DMS79 (cell line): Measurements from ENCODE around the gene ADARB2.

ENCODE experiments used
- DNase-seq: peaks from one replicate; lab custom pipeline; 2025; lab: John Stamatoyannopoulos, UW

ADARB2 gene

DNA sequence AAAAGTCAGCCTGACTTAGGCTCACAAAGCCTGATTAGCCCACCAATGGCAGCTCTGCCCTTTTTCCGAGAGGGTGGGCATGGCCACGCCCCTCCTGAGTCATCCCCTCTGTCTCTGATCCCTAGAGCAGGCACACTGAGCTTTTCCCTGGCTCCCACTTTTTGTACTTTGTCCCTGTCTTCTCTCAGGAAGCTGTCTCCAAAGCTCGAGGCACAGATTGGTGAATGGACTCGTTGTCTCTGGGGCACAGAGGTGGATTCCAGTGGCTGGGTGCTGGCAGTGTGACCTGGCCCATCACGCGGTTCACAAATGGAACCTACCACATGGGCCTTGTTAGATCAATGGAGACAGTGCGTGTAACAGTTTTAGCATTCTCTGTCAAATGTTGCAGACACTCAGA lies 367.7 kb downstream of the ADARB2 start:
- no peak for DNase-seq

DNA sequence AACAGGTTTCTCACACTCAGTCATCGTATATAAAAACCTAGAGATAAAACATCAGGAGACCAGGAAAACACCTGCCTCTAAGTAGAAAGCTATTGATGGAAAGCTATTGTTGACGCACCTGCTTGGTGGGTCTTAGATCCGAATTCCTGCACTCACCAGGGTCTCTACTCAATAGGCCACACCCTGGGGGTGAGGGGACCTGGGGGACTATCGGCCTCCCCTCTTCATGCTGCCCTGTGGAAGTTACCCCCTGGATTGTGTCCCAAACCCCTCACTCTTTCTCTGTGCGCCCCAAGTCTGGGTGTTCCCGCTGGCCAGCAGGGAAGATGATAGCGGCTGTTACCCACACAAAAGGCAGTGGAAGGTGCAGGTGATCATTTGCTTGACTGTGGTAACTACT lies 368.1 kb downstream of the ADARB2 start:
- no peak for DNase-seq

- no peak for DNase-seq
These were observed 368.5 kb downstream of the ADARB2 start for GRCh38 chr10:1368842-1369171.

- DNase-seq, result no peak
These were observed 369.1 kb downstream of the ADARB2 start for GRCh38 chr10:1367938-1368841.

DNA sequence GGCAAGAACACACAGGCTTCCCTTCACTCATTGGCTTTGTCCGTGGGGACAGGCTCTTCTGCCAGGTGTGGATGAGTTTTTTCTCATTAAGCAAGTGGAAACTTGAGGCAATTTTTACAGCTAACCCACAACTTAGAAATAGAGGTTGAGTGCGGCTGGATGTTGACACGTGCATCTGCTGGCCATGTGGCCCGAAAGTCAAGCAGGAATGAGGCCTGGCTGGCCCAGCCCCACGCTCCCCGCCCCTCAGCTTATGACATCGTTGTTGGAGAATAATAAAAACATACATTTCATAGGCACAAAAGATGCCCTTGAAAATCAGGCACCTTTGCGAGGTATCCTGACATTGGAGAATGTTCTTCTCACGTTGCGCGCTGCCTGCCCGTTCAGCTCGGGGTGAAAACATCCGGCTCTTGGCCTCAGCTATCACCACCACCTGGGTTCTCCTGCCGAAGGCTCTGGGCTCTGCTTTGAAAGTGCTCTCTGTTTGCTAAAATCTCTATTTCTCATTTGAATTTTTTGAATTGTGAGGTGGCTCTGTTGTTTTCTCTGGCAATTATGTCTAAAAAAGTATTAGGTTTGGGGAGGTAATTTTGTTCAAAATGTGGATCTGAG lies 370.4 kb downstream of the ADARB2 start:
- no peak for DNase-seq

- no peak for DNase-seq
These were observed 371.0 kb downstream of the ADARB2 start for GRCh38 chr10:1366322-1366691.

DNA sequence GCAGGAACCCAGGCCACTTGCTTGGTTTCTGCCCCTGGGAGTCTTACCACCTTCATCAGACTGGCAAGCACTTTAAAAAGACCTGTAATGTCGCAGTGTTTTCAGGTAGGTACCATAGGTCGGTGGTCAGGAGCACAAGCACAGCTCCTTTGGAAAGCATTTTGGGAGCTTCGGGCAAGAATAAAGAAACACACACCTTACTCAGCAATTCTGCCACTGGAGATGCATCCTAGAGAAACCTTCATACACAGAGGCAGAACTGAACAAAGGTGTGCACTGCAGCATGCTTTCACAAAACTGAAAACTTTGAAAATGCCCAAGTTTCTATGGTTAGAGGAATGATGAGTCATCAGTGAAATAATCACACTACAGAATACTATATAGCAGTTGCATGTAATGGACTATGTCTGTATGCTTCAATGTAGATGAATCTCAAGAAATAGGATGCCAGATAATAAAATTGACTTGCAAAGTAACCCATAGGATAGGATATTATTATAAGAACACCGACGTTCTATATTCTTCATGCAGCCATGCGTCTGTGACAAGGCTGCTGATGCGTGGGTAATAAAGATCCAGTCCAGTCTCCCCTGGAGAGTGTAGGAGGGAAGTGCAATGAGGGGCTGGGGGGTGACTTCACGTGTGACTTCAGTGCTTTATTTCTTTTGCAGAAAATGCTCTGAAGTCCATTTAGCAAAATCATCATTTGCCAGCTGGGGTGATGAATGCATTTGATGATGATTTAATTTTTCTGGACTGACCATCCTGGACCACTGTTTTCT lies 371.6 kb downstream of the ADARB2 start:
- DNase-seq, result no peak

DNA sequence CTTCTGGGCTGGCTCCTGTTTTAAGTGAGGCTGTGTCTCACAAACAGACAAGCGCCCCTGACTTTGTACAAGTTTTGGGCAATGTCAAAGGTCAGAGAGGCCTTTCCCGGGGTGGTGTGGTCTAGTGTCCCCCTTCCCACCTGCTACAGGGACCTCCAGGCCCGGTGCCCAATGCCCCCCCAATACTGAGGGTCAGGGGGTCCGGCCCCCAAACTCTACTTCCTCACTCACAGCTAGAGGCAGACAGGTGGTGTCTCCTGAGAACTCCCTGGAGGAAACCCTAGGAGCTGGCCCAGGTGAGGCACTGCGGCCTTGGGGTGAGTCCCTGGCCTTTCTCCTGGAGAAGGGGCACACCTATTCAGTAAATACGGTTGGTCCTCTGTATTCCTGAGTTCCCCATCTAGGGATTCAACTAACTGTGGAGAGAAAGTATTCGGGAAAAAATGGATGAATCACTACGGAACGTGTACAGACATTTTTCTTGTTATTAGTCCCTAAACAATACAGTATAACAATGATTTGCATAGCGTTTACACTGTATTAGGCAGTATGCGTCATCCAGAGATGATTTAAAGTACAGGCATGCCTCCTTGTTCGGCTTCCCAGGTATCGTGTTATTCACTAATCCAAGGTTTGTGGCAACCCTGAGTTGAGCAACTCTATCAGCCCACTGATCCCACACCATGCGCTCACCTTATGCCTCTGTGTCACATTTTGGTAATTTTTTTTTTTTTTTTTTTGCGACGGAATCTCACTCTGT lies 373.0 kb downstream of the ADARB2 start:
- DNase-seq, result no peak

- DNase-seq, result no peak
These were observed 373.7 kb downstream of the ADARB2 start for GRCh38 chr10:1363446-1364121.

DNA sequence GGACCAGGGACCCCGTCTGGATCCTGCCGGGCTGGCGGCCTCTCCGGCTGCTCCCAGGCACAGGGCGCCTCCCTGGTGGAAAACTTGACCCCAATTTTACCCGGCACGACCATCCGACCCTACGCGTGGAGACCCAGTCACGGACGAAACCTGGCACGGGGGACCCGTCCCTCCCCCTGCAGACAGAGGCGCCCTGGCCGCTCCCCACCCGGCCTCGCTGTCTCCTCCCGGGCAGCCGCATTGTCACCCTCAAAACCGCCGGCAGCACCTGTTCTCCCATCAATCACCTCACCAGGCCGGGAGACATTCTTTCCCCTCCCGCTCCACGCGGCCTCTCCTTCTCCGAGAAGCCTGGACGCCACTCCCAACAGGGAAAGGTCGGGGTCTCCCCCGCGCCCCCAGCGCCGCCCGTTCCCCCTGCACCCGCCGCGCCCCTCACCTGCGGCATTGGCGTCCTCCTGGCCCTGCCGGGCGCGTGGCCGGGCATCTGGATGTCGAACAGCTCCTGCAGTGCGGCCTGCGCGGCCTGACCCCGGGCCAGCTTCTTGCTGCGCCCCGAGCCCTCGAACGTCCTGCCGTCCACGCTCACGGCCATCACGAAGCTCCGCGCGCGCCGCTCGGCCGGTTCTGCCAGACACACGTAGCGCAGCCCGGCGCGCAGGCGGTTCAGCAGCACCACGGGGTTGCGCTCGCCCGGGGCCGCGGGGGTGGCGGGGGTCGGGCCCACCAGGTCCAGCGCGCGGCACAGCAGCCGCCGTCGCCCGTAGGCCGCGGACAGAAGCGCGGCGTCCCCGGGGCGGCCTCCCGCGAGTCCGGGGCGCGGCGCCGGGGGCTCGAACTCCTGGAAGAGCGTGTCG lies 374.5 kb downstream of the ADARB2 start:
- DNase-seq, result no peak

DNA sequence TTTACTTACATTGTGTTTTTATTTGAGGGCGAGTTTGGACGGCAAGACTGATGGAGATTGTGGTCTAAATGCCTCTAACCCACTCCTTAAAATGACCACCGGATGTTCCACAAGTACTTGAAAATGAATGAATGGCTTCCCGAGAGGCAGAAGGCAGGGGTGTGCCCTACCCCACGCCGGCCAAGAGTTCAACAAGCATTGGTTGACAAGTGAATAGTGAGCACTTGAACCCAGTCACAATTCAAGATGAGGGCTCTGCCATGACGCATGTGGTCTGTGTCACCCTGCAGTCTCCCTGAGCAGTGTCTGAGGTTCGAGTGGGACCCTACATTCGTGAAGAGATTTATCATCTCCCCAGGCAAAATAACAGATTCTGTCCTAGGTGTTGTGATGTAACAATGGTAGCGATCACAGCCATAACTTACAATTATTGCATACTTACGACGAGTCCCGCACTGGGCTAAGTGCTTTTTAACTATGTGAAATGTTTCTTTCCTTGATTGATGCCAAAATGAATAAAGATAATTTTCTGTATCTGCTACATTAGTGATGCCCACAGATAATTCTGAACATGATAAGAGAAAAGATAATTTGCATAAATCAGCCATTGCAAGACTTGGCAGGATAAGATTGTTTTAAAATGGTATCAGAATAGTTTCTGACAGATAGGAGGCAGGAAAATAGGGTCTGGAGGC lies 375.8 kb downstream of the ADARB2 start:
- no peak for DNase-seq

DNA sequence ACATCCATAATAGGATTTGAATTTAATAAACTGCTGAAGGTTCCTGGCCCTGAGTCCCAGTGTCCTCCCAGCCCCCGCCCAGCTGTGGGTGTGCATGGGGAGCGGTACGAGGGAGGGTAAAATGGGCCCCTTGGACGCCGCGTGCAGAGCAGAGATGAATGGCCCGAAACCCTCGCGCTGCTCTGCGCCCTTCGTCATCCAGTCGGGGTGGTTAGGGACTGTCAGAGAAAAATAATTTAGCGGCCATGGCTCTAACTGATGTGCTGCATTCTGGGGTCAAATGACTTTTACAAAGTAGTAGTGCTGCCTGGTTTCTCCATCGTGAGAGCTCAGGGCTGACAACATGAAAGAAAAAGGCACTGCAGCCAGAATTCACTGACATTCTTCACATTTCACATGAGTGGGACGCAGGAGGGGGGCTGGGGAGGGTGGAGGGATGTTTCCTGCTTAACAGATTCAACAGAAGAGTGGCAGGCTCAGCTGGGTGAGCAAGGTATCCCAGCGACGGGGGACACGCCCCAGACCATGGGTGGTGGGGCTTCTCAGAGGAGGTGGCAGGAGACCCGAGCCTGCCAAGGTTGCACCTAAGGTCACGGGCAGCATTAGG lies 376.7 kb downstream of the ADARB2 start:
- no peak for DNase-seq

GRCh38 chr10:1360011-1360557 lies 377.2 kb downstream of the ADARB2 start:
- no peak for DNase-seq

DNA sequence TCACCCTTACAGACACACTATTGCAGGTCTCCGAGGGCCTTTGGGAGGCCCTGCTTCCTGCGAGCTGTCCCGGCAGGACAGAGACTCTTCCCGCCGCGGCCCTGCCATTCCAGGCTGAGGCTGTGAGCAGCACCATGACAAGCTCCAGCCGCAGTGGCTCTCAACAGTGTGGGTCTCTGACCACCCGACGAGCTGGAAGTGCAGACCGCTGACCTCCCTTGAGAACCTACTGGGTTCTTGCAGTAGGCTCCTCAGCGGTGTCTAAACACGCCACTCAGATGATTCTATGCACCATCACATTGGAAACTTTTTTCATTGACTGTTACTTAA lies 377.7 kb downstream of the ADARB2 start:
- no peak for DNase-seq

GRCh38 chr10:1358860-1359625 lies 378.3 kb downstream of the ADARB2 start:
- no peak for DNase-seq

- no peak for DNase-seq
These were observed 379.2 kb downstream of the ADARB2 start for GRCh38 chr10:1358147-1358546.

- DNase-seq, result no peak
These were observed 381.0 kb downstream of the ADARB2 start for GRCh38 chr10:1356349-1356748.

GRCh38 chr10:1354809-1355710 lies 382.3 kb downstream of the ADARB2 start:
- no peak for DNase-seq
